Epithelial cell of proximal tubule (primary cell): ENCODE data around the gene MSTO1. TPM values are rescaled to one million over a fixed set of nuclear protein-coding genes. Genes with fewer than 3 reads are reported as not detected.
"Not testable (repeated sequence)": the region's sequence is repeated elsewhere in the genome, so short reads cannot be mapped to it uniquely, and the experiment has no call there.

Source experiments
- DNase-seq: peaks from one replicate; pipeline ENCODE4 v3.0.0-alpha.2; 2011; ENCODE audit warnings: low read depth
- H3K4me3 ChIP-seq: 2 replicates; pipeline ENCODE4 v1.5.1; 2011; ENCODE audit warnings: low read depth, mild to moderate bottlenecking, low read length
- total RNA-seq: library from RNA; depleted of rRNA; stranded (reverse); fragments of >200 nt; gene quantifications from 2 replicates; pipeline ENCODE4 v1.2.3, GENCODE V29; 2015
- TF ChIP-seq, protein P1 (sequence below): conservative IDR thresholded peaks from 2 replicates; pipeline ENCODE4 v1.5.1; 2012; ENCODE audit warnings: low read depth, mild to moderate bottlenecking, low read length

MSTO1 gene
- 12.7 and 24.4 TPM in 2 replicates for total RNA-seq

DNA sequence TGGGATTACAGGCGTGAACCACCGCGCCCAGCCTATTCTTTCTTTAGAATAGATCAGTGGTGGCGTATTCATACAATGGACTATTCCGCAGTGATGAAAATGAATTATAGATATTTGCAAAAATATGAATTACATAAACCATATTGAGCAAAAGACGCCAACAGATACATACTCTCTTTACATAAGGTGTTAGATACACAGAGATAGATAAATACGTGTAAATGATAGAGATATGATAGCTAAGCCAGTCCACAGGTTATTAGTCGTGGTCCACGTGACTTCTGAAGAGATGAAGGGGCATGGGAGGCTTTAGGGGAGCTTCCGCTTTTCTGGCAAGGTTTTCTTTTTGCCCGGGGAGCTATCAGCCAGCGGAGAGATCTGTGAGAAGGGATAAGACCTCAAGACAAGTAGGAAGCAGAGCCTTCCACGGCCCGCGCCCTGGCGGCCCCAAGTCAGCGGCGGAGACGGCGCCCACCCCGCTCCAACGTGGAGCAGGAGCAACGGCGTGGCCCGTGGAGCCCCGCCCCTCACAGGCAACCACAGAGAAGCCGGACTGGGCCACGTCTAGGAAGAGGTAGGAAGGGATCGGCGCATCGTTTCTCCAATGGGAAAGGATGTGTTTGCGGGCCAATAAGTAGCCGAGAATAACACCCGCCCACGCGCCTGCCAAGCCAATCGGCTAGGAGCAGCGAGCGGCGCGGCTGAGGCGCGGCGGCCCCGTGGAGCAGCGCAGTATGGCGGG, at the start of gene MSTO1:
MSTO1 (plus strand) TSS at position 704 of the 742 bp plus-strand sequence; CDS start at position 735, 31 bp downstream.
- TF ChIP-seq, protein P1, sequence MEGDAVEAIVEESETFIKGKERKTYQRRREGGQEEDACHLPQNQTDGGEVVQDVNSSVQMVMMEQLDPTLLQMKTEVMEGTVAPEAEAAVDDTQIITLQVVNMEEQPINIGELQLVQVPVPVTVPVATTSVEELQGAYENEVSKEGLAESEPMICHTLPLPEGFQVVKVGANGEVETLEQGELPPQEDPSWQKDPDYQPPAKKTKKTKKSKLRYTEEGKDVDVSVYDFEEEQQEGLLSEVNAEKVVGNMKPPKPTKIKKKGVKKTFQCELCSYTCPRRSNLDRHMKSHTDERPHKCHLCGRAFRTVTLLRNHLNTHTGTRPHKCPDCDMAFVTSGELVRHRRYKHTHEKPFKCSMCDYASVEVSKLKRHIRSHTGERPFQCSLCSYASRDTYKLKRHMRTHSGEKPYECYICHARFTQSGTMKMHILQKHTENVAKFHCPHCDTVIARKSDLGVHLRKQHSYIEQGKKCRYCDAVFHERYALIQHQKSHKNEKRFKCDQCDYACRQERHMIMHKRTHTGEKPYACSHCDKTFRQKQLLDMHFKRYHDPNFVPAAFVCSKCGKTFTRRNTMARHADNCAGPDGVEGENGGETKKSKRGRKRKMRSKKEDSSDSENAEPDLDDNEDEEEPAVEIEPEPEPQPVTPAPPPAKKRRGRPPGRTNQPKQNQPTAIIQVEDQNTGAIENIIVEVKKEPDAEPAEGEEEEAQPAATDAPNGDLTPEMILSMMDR = no peak
- peak; percentile 75 for DNase-seq
- peak within 1 kb of the TSS; percentile 79 for H3K4me3 ChIP-seq

DNA sequence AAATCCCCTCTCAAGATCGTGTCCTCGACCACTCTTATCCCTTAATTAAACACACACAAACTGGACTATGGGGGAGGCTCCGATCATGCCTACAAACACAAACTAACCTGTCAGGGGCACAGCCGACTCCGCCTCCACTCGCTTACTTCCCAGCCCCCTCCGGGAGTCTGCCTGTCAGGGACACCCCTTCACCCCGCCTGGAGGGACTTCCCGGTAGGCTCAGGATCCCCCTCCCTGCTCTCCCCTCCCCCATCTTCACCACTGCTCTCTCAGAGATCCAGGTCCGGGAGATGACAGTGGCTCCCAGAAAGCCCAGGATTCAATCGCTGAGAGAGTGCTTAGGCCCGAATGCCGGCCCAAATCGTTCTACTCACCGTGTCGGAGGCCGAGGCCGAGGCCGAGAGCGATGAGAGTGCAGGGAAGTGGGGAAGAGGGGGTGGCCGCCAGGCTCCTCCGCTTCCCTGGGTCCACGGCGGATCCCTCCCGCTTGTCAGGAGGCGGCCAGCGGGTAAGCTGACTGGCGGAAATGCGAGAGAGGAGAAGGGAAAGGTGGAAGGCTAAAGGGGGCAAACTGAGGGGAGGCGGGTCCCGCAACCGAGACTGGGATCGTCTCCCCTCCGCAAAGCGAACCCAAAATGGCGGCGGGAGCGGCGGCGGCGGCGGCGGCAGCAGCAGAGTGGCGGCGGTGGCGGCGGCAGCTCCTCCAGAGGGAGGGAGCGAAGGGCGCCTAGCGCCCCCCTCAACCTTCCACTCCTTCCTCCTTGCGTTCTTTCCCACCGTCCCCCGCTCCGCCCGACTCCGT, 48.0 kb upstream of the MSTO1 start:
- DNase-seq = not testable (repeated sequence)
- H3K4me3 ChIP-seq = peak overlapping the region; percentile 76

- H3K4me3 ChIP-seq = peak within 1 kb of the TSS; percentile 76
- TF ChIP-seq, protein P1 = no peak
- DNase-seq = peak; percentile 42
Measured at GRCh38 chr1:155562581-155563376, 47.2 kb upstream of the MSTO1 start, which contains the start of gene ASH1L. Gene ASH1L, minus strand, starts transcription at chr1:155562803. Its CDS starts 41,284 bp downstream, at chr1:155521519.

- H3K4me3 ChIP-seq = peak overlapping the region; percentile 76
- DNase-seq = not testable (repeated sequence)
Measured at GRCh38 chr1:155563377-155564022, 46.5 kb upstream of the MSTO1 start.

DNA sequence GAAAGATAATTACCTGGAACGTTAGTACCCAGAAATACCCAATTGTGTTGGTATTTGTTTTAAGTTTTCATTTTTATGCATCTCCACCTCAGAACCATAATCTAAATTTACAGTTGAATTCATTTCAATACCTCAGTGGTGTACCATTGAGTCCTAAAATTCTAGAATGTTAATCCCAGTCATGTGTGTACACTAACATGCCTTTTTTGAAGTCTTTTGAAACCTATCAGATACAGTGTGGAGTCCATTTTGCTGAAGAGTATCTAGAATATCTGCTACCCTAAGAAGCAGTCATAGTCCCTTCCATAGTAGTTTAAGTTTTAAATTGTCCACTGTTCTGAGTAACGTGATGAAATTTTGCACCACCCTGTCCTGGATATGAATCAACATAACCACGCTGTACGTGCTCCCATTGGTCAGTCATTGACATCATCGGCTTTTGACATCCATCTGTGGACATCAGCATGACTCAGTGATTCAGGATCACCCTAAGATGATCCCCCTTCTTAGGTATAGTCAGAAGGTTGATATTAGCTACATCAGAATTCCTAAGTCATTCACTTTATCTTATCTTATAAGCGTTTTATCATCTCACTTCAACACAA, 39.9 kb upstream of the MSTO1 start:
- TF ChIP-seq, protein P1 = no peak
- no peak overlapping the region for H3K4me3 ChIP-seq
- DNase-seq = no peak

- DNase-seq = no peak
- H3K4me3 ChIP-seq = no peak overlapping the region
- TF ChIP-seq, protein P1 = no peak
Measured at GRCh38 chr1:155570593-155570990, 39.4 kb upstream of the MSTO1 start.

GRCh38 chr1:155574077-155574476, 35.9 kb upstream of the MSTO1 start:
- no peak overlapping the region for H3K4me3 ChIP-seq
- DNase-seq = no peak
- TF ChIP-seq, protein P1 = no peak

- DNase-seq, H3K4me3 ChIP-seq: not testable (repeated sequence)
Measured at GRCh38 chr1:155575608-155576007, 34.4 kb upstream of the MSTO1 start.

- DNase-seq, H3K4me3 ChIP-seq: not testable (repeated sequence)
Measured at GRCh38 chr1:155583846-155584245, 26.2 kb upstream of the MSTO1 start.

- DNase-seq, H3K4me3 ChIP-seq: not testable (repeated sequence)
Measured at GRCh38 chr1:155589282-155589681, 20.7 kb upstream of the MSTO1 start.

- not testable (repeated sequence) for H3K4me3 ChIP-seq, DNase-seq
Measured at GRCh38 chr1:155590516-155591247, 19.3 kb upstream of the MSTO1 start.
